Measurements from ENCODE around the gene RAX. TPM values are rescaled to one million over a fixed set of nuclear protein-coding genes. Genes with fewer than 3 reads are reported as not detected.

The RAX gene
- total RNA-seq = not detected
- long read RNA-seq = 0 reads

- intact Hi-C loops (cut with DNase I) = no loop called here
- DNase-seq (ENCODE audit: low spot score) = no peak
Measured at GRCh38 chr18:59272891-59273758, at the start of gene RAX. Gene RAX (minus strand): TSS chr18:59273454. CDS start chr18:59273206, 248 bp downstream.

GRCh38 chr18:59318460-59319050, 45.3 kb upstream of the RAX start, which contains the start of gene CPLX4:
Gene CPLX4 (minus strand): TSS chr18:59318649. CDS start chr18:59318462, 187 bp downstream.
- intact Hi-C loops (cut with DNase I) = no loop called here
- no peak for DNase-seq (ENCODE audit: low spot score)

- intact Hi-C loops (cut with DNase I) = no loop called here
Measured at GRCh38 chr18:59311631-59312030, 38.4 kb upstream of the RAX start.

GRCh38 chr18:59308938-59309260, 35.6 kb upstream of the RAX start:
- DNase-seq (ENCODE audit: low spot score) = no peak
- intact Hi-C loops (cut with DNase I) = loop anchor here (2.0 kb wide), 1 partner anchor 94 kb away; no protein-coding TSS in a partner anchor

More at GRCh38 chr18:59311631-59312030, 38.4 kb upstream of the RAX start:
- no peak for DNase-seq (ENCODE audit: low spot score)

GRCh38 chr18:59308248-59308937, 35.1 kb upstream of the RAX start:
- intact Hi-C loops (cut with DNase I) = loop anchor here (2.0 kb wide), 1 partner anchor 94 kb away; no protein-coding TSS in a partner anchor
- peak; percentile 80 for DNase-seq (ENCODE audit: low spot score)

GRCh38 chr18:59306640-59307039, 33.4 kb upstream of the RAX start:
- intact Hi-C loops (cut with DNase I) = no loop called here
- no peak for DNase-seq (ENCODE audit: low spot score)

GRCh38 chr18:59305295-59305694, 32.0 kb upstream of the RAX start:
- intact Hi-C loops (cut with DNase I) = no loop called here
- DNase-seq (ENCODE audit: low spot score) = no peak

- intact Hi-C loops (cut with DNase I) = no loop called here
- DNase-seq (ENCODE audit: low spot score) = no peak
Measured at GRCh38 chr18:59303656-59304195, 30.5 kb upstream of the RAX start.

GRCh38 chr18:59303006-59303405, 29.8 kb upstream of the RAX start:
- DNase-seq (ENCODE audit: low spot score) = no peak
- intact Hi-C loops (cut with DNase I) = no loop called here

- intact Hi-C loops (cut with DNase I) = no loop called here
- DNase-seq (ENCODE audit: low spot score) = no peak
Measured at GRCh38 chr18:59301929-59302328, 28.7 kb upstream of the RAX start.

- no peak for DNase-seq (ENCODE audit: low spot score)
- intact Hi-C loops (cut with DNase I) = no loop called here
Measured at GRCh38 chr18:59300676-59301285, 27.5 kb upstream of the RAX start.

- no peak for DNase-seq (ENCODE audit: low spot score)
- intact Hi-C loops (cut with DNase I) = no loop called here
Measured at GRCh38 chr18:59298871-59299270, 25.6 kb upstream of the RAX start.

GRCh38 chr18:59293317-59293716, 20.1 kb upstream of the RAX start:
- intact Hi-C loops (cut with DNase I) = no loop called here
- no peak for DNase-seq (ENCODE audit: low spot score)

- intact Hi-C loops (cut with DNase I) = no loop called here
- DNase-seq (ENCODE audit: low spot score) = no peak
Measured at GRCh38 chr18:59286341-59286740, 13.1 kb upstream of the RAX start.

- DNase-seq (ENCODE audit: low spot score) = no peak
- intact Hi-C loops (cut with DNase I) = no loop called here
Measured at GRCh38 chr18:59282341-59282740, 9.1 kb upstream of the RAX start.

- no peak for DNase-seq (ENCODE audit: low spot score)
- intact Hi-C loops (cut with DNase I) = no loop called here
Measured at GRCh38 chr18:59279722-59280121, 6.5 kb upstream of the RAX start.

GRCh38 chr18:59279193-59279592, 5.9 kb upstream of the RAX start:
- intact Hi-C loops (cut with DNase I) = no loop called here
- DNase-seq (ENCODE audit: low spot score) = no peak

GRCh38 chr18:59278793-59279192, 5.5 kb upstream of the RAX start:
- intact Hi-C loops (cut with DNase I) = no loop called here

GRCh38 chr18:59276047-59276446, 2.8 kb upstream of the RAX start:
- intact Hi-C loops (cut with DNase I) = no loop called here
- DNase-seq (ENCODE audit: low spot score) = no peak

More at GRCh38 chr18:59278793-59279192, 5.5 kb upstream of the RAX start:
- DNase-seq (ENCODE audit: low spot score) = no peak

Measured in cardiac septum (tissue), 1 donor.